Measurements from ENCODE around the gene CGB1. TPM values are rescaled to one million over a fixed set of nuclear protein-coding genes. Genes with fewer than 3 reads are reported as not detected.

The CGB1 gene
- total and polyA plus RNA-seq, 2 of the 8 experiments (the other 6 are each of a cell fraction or from before 2014, with no cell fraction given): not detected

GRCh38 chr19:49010453-49010852, 26.2 kb downstream of the CGB1 start (continued):
- TF ChIP-seq RNF2 (IDR thresholded peaks at IDR 0.05; ENCODE audit: borderline replicate concordance, low read depth, low read length, missing control alignments, poor library complexity, severe bottlenecking) (no peak), FOSL1 (IDR thresholded peaks at IDR 0.05; ENCODE audit: insufficient read depth, low read depth, low read length) (no peak)

Data from H1 (cell line).